GM21528 (cell line): ENCODE measurements around the gene TEAD2.
"Not testable (repeated sequence)": the region's sequence is repeated elsewhere in the genome, so short reads cannot be mapped to it uniquely, and the experiment has no call there.

Source experiments
- ATAC-seq: cut with Tn5 transposase; IDR thresholded peaks from one replicate; pipeline ENCODE4 v1.9.1; 2021; ENCODE audit warnings: mild to moderate bottlenecking, moderate library complexity; ENCODE audit not compliant: unreplicated experiment, low FRiP score

TEAD2 gene

DNA sequence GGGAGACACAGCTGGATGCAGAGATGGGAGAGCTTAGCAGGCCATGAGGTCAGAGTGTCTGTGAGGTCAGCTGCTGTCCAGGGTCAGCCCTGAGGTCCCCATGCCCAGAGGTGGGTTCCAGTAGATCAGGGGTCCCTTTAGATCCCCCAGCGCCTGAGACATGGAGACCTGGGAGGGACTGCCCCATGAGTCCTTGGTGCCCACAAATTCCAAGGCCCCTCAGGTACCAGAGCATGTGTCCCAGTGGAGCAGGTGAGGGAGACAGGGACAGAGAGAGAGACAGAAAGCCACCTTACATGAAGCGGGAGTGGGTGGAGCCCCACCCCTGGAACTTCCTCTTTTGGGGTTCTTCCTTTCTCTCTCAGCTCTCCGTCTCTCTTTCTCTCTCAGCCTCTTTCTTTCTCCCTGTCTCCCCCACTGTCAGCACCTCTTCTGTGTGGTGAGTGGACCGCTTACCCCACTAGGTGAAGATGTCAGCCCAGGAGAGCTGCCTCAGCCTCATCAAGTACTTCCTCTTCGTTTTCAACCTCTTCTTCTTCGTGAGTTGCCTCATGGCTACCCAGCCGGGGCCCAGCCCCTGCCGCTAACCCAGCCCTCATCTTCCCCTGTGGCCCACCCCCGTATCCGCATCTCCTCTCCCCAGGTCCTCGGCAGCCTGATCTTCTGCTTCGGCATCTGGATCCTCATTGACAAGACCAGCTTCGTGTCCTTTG lies 27.0 kb downstream of the TEAD2 start, which contains the start of gene CD37:
Gene CD37, plus strand, starts transcription at position 336 of the 713 bp plus-strand sequence. Its CDS starts 135 bp downstream, at position 471.
- ATAC-seq, result no peak

DNA sequence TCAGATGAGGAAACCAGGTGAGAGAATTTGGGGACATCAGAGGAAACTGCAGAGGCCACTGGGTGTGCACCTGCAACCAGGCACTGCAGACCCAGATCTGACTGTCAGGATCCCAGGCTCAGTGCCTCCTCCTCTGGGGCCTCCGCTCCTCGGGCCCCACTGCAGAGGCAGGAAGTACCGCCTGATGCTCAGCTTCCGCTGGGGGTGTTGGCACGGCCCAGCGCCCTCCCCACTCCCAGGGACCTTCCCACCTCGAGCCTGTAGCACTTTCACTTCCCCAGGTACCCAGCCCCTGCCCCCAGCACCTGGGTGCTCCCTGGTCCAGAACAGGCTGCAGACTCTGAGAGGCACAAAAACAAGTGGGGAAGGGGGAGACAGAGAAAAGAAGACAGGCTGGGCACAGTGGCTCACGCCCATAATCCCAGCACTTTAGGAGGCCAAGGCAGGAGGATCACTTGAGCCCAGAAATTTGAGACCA lies 28.4 kb downstream of the TEAD2 start:
- ATAC-seq, result no peak

DNA sequence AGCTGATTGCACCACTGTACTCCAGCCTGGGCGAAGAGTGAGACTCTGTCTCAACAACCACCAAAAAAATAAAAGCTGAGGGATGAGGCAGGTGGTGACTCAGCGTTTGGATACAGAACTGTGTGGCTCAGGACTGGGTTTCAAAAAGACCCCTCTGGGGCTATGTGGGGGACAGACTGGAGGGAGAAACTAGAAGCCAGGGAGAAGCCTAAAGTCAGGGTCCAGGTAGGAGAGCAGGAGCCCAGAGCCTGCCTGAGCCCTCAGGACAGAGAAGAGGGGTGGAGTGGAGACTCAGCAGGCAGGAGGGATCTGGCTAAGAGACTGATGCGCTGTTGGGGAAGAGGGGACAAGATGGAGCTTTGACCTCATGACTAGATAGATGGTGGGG lies 28.8 kb downstream of the TEAD2 start:
- no peak for ATAC-seq

DNA sequence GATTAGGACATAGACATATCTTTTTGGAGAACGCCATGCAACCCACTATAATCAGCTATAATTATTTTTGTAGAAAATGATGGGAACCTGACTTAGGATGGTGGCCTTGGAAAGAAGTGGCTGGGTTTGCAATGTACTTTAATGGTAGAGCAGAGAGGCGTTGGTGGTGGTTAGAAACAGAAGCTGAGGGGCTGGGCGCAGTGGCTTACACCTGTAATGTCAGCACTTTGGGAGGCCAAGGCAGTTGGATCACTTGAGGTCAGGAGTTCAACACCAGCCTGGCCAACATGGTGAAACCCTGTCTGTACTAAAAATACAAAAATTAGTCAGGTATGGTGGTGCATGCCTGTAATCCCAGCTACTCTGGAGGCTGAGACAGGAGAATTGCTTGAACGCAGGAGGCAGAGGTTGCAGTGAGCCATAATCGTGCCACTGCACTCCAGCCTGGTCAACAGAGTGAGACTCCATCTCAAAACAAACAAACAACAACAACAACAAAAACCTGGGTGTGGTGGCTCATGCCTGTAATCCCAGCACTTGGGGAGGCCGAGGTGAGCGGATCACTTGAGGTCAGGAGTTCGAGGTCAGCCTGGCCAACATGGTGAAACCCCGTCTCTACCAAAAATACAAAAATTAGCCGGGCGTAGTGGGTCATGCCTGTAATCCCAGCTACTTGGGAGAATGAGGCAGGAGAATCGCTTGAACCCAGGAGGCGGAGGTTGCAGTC lies 29.4 kb downstream of the TEAD2 start:
- ATAC-seq, result not testable (repeated sequence)

DNA sequence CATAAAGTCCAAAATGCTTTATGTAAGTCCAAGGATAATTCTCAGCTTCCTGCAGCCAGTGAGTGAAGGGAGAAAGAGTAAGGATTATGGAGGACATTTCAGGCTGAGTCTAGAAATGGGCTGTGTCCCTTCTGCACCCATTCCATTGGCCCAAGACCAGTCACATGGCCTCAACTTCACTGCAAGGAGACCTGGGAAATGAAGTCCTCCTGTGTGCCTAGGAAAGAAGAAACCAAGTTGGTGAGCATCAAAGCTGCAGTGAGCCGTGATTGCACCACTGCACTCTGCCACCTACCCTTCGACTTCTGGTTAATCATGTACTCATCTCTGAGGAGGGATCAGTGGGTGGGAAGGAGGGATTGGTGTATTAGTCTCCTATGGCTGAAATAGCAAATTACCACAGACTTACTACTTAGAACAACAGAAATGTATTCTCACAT lies 30.6 kb downstream of the TEAD2 start:
- ATAC-seq, result no peak

DNA sequence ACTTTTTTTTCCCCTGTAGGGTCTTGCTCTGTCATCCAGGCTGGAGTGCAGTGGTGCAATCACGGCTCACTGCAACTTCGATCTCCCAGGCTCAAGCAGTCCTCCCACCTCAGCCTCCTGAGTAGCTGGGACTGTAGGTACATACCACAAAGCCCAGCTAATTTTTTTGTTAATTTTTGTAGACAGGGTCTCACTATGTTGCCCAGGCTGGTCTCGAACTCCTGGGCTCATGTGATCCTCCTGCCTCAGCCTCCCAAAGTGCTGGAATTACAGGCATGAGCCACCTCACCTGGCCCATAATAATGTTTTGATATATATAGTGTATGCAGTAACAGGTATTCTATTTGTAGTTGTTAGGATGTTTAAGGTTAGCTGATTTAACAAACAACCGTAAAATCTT lies 31.0 kb downstream of the TEAD2 start:
- not testable (repeated sequence) for ATAC-seq

DNA sequence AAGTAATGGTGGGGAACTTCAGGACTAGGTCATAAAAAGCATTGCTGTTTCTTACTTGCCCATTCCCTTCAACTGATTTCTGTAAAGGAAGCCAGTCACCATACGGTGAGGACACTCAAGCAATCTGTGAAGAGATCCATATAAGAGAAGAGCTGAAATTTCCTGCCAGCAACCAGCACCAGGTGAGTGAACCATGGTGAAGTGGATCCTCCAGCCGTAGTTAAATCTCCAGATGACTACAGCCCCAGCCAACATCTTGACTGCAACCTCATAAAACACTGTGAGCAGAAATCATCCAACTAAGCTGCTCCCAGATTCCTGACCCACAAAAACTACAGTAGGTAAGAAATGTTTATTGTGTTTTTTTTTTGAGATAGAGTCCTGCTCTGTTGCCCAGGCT lies 33.5 kb downstream of the TEAD2 start:
- ATAC-seq, result no peak

DNA sequence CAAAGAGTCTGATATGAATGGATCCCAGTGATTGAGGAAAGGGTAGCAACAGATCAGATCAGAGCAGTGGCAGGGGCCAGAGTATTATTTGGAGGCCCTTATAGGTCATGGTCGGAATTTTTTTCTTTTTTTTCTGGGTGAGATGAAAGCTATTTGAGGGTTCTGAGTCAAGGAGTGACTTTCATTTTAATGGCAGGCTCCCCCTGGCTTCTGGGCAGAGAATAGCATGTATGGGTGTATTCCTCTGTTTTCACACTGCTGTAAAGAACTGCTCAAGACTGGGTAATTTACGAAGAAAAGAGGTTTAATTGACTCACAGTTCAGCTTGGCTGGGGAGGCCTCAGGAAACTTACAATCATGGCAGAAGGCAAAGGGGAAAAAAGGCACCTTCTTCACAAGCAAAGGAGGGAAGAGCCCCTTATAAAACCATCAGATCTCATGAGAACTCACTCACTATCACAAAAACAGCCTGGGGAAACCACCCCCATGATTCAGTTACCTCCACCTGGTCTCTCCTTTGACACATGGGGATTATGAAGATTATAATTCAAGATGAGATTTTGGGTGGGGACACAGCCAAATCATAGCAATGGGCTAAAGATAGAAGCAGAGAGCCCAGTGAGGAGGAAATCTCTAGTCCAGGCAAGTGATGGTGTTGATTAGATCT lies 34.2 kb downstream of the TEAD2 start:
- no peak for ATAC-seq

DNA sequence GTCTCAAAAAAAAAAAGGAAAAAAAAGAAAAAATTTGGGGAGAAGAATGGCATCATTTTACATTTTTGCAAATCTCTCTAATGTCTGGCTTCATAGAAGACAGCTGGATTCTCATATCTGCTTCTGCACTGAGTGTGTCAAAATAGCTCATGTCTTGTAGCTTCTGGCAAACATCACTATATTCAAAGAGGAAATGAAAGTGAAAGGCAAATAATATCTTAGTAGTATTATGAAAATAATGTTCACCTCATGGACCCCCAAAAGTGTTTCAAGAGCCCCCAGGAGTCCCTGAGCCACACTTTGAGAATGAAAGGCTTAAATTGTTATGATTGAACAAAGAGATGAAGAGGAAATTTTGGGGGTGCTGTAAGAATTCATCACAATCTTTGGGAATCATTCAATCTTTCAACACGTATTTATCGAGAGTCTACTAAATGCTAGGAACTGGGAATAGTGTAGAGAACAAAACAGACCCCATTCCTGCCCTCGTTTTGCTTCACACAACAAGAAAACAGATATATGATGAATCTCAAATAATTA lies 36.0 kb downstream of the TEAD2 start:
- ATAC-seq, result no peak

DNA sequence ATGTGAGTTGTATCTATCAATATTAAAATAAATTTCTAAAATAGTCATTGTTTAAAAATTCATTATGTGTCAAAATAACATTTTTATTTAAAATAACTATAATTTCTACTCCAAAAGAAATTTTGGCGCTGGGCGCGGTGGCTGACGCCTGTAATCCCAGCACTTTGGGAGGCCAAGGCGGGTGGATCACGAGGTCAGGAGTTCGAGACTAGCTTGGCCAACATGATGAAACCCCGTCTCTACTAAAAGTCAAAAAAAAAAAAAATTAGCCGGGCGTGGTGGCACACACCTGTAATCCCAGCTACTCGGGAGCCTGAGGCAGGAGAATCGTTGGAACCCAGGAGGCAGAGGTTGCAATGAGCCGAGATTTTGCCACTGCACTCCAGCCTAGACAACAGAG lies 36.5 kb downstream of the TEAD2 start:
- ATAC-seq, result not testable (repeated sequence)

DNA sequence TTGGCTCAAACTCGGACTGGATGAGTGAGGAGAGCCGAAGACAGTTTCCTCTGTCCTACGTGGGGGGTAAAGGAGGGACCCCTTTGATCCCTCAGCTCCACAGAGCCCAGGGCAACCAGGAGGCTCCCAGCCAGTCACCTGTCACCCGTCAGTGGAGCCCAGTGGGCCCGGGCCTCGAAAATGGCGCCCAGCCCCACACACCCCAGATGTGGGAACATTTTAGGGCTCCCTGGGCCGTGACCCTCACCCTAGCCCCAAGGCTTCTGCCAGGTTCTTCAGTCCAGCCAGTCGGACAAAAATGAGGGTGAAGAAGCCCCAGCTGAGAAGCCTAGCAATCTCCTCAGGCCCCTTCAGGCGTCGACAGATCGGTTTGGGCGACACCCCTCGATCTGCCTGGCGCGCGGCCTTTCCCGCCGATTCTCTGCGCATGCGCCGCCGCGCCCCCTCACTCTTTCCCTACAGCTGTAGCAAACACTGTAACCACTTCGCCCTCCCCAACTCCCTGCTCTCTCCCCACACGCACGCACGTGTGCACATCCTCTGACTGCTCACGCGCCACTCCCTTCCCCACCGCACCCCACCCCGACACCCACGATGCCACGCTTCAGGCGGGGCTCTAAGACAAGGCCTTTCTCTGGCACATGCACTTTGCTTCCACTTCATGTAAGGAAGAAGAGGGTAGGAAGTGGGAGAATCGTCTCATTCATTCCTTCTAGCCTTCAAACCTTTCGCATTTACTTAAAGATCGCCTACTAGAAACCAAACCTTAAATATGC lies 37.2 kb downstream of the TEAD2 start, which contains the start of gene SLC6A16:
Gene SLC6A16, minus strand, starts transcription at position 391 of the 776 bp plus-strand sequence. CDS start 13,844 bp downstream, outside the sequence.
- no peak for ATAC-seq

DNA sequence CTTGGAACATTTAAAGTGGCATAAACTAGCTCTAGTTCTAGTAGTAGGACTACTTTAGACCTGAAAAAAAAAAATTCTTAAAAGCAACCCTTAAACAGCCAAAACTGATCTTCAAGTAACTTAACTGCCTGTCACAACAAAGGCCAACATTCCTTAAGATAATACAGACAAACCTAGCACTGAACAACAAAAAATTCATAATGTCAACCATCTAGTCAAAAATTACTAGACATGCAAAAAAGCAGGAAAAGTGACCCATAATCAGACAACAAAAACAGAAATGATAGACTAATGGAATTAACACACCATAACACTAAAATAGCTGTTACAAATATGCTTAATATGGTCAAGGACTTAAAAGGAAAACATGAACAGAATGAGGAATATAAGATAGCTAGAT lies 43.9 kb downstream of the TEAD2 start:
- no peak for ATAC-seq

DNA sequence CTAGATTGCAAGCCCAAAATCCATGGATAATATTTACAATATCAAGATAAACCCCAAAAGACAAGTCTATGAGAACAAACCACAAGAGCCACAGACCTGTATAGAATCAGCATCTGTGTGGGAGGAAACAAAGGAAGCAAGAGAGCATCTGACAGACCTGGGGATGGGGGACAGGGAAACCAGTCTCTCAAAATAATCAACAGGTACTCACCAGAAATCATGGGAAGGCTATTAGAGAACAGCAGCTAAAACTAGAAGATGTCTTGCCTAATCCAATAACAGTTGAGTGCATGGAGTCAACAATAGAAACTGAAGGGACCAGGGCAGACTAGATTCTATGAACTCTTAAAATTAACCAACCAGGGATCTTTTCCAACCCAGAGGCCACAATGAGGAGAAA lies 45.9 kb downstream of the TEAD2 start:
- no peak for ATAC-seq

DNA sequence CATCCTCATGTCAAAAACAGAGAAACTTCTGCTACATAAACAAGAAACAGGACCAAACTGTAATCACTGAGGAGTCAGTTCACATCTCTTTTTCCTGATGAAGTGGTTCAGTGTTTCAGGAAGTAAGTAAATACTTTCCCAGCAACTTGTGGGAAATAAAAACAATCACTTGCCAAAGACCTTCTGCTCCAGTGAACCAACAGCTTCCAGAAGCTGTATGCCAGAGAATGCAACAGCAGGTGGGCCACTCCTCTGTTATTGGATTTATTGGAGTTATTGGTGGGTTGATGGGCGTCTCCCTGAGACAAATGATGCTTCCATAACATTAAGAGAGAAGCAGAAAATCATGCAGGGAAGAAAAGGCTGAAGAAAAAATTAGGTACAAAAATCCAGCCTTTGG lies 47.1 kb downstream of the TEAD2 start:
- no peak for ATAC-seq

DNA sequence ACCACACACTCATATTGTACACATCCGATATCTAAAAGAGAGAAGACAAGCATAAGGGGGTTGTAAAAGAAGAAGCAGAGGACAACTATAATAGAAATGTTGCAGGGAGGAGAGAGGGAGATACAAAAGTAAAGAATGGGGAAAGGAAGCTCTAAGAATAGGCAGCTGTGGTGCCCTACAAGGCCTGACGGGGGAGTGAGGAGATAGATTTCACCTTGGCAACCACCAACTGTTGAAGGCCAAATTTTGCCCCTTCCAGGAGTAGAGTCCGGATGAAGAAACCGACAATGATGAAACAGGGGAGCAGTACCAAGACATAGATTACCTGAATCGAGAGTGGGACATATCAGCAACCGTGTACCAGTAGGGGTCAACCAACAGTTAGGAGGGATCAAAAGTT lies 53.1 kb downstream of the TEAD2 start:
- no peak for ATAC-seq

DNA sequence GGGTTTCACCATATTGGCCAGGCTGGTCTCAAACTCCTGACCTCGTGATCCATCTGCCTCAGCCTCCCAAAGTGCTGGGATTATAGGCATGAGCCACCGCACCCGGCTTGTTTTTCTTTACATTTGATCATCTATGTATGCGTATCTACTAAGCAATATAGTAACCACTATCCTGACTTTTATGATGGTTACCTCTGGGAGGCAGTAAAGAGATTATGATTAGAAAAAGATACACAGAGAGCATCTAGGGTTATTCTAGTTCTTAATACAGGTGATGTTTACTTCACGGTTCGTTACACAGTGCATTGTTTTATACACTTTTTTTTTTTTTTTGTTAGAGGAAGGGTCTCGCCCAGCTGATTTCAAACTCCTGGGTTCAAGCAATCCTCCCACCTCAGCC lies 55.5 kb downstream of the TEAD2 start:
- not testable (repeated sequence) for ATAC-seq

DNA sequence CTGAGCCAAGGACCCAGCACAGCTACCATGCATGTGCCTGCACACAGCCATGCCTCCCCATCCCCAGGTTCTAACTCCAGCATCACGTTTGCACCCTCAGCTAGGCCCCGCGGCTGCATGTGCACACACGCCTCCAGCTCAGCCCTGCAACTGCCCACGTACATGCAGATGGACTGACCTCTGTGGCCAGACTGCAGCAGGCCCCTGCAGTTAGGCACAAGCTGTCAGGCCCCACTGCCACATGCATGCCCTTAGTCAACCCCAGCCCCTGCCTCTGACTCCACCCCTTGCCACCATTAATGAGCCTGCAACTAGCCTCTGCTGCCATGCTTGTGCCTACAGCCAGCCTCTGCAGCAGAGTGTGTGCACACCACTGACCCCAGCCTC lies 60.4 kb downstream of the TEAD2 start:
- no peak for ATAC-seq

DNA sequence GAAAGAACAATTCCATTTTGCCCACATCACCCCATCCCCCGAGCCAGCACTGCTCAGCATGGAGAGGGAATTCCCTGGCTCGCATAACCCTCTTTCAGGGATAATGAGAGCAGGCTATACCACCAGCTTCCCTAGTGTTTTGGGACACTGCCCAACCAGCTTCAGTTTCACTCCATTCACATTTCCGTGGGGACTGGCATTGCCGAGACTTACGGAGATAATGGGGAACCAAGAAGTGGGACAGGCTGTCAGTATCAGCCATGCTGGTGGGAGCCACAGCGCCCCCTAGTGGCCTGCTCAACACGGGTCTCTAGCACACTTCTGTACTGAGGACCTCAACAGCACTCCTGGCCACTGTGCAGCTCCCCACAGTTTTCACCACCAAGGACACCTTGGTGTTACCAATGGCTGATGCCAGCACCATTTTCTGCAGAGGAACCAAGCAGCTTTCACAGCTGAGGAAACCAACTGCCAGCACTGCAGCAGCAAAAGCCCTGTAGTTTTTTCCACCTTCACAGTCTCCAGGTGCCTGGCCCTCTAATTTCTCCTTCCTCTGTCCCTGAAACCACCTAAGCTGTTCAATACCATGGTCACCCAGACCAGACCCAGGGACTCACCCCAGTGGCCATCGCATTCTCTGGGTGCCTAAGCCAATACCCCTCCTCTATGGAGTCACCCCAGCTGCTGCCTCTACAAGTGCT lies 60.9 kb downstream of the TEAD2 start:
- no peak for ATAC-seq

DNA sequence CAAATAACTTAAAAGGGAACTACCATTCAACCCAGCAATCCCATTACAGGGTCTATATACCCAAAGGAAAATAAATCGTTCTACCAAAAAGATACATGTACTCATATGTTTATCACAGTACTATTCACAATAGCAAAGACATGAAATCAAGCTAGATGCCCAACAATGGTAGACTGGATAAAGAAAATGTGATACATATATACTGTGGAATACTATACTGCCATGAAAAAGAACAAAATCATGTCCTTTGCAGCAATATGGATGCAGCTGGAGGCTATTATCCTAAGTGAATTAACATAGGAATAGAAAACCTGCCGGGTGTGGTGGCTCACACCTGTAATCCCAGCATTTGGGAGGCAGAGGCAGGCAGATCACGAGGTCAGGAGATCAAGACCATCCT lies 63.6 kb downstream of the TEAD2 start:
- not testable (repeated sequence) for ATAC-seq

DNA sequence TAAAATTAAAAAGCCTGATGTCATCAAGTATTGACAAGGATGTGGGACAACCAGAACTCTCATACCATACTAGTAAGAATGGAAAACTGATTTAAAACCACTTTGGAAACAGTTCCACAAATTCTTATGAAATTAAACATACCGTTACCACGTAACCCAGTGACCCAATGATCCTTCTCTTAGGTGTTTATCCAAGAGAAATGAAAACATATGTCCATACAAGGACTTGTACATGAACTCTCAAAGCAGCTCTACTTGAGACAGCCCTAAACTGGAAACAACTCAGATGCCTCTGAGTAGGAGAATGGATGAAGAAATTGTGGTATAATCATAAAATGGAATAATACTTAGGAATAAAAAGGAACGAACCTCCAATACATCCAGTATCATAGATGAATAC lies 64.8 kb downstream of the TEAD2 start:
- no peak for ATAC-seq
